K562 (cell line): Measurements from ENCODE around the gene ARHGAP22. TPM values are rescaled to one million over a fixed set of nuclear protein-coding genes. Genes with fewer than 3 reads are reported as not detected.

Experiments used
- CBX3 ChIP-seq, 2 experiments: IDR thresholded peaks; 1 replicate in 1 of 2; 2 replicates in 1 of 2; pipeline ENCODE4 v1.6.1; 2012; ENCODE audit warnings: inconsistent platforms in 2 of 2, low read length in 2 of 2, borderline replicate concordance in 1 of 2, control low read depth in 1 of 2
- CXXC5 ChIP-seq: fragments of 250-450 bp; sonication (Bioruptor Pico); IDR thresholded peaks from 2 replicates; pipeline ENCODE4 v1.8.0; 2022; ENCODE audit warnings: inconsistent platforms, mild to moderate bottlenecking, moderate library complexity
- HINFP ChIP-seq: fragments of 450-650 bp; conservative IDR thresholded peaks from 2 replicates; pipeline ENCODE4 v1.6.1; 2016; ENCODE audit warnings: missing genetic modification characterization, low read depth, mild to moderate bottlenecking, control low read depth, missing compliant biosample characterization
- MYC ChIP-seq, 2 experiments: fragments of 250-450 bp in 1 of 2; sonication (Bioruptor Pico) in 1 of 2; IDR thresholded peaks; 2 replicates each; pipeline versions ENCODE4 v1.5.1 to v1.6.1; 2012 to 2021; ENCODE audit warnings: low read depth in 2 of 2, borderline replicate concordance in 1 of 2, improper control_type of control experiment in 1 of 2, low read length in 1 of 2, mild to moderate bottlenecking in 1 of 2, moderate library complexity in 1 of 2
- NCOA6 ChIP-seq: fragments of 450-650 bp; IDR thresholded peaks from 2 replicates; pipeline ENCODE4 v1.6.1; 2017; ENCODE audit warnings: mild to moderate bottlenecking
- NR0B1 ChIP-seq: fragments of 450-650 bp; IDR thresholded peaks from one replicate; pipeline ENCODE4 v1.6.1; 2018; ENCODE audit warnings: mild to moderate bottlenecking, moderate library complexity; ENCODE audit not compliant: partially characterized antibody
- POU5F1 ChIP-seq: fragments of 150-350 bp; IDR thresholded peaks from 2 replicates; pipeline ENCODE4 v1.6.1; 2014; ENCODE audit warnings: borderline replicate concordance, low read length, low read depth, mild to moderate bottlenecking; ENCODE audit not compliant: partially characterized antibody
- RBM14 ChIP-seq: fragments of 200-400 bp; formaldehyde crosslinking; IDR thresholded peaks from 2 replicates; pipeline ENCODE4 v1.6.1; 2018; ENCODE audit warnings: low read depth, mild to moderate bottlenecking, low read length, moderate library complexity, borderline replicate concordance; ENCODE audit not compliant: insufficient read depth
- SP2 ChIP-seq: IDR thresholded peaks from 2 replicates; pipeline ENCODE4 v1.6.1; 2011; ENCODE audit warnings: mild to moderate bottlenecking, low read depth, low read length, moderate library complexity; ENCODE audit not compliant: poor library complexity, severe bottlenecking; ENCODE audit errors: extremely low read depth
- TBP ChIP-seq: optimal IDR thresholded peaks from 2 replicates; pipeline ENCODE3; 2011; ENCODE audit warnings: low read depth, low read length, improper control_type of control experiment
- ZBTB40 ChIP-seq, 2 experiments: fragments of 450-650 bp in 1 of 2; sonication (generic) in 1 of 2; formaldehyde crosslinking in 1 of 2; IDR thresholded peaks; 2 replicates each; pipeline versions ENCODE4 v1.7.1 to v1.9.0; 2016 to 2022; ENCODE audit warnings: inconsistent platforms in 1 of 2, mild to moderate bottlenecking in 1 of 2, missing genetic modification reagents in 1 of 2
- ZNF3 ChIP-seq: fragments of 250-450 bp; sonication (Bioruptor Pico); IDR thresholded peaks from 2 replicates; pipeline ENCODE4 v1.5.0; 2021; ENCODE audit warnings: mild to moderate bottlenecking, moderate library complexity
- polyA plus RNA-seq, 8 experiments: library from polyadenylated mRNA; depleted of rRNA in 4 of 8; stranded (reverse) in 5 of 8; unstranded in 3 of 8; fragments of >200 nt; fragmentation: Nextera tagmentation in 2 of 8; fragmentation: Illumina TruSeq in 1 of 8; extraction: Ambion mirVana in 2 of 8; extraction: Trizol in 1 of 8; gene quantifications; 2 replicates each; pipeline versions ENCODE4 v1.2.1 to v1.2.3, GENCODE V29; 2011 to 2014; ENCODE audit warnings: inconsistent platforms in 1 of 8, missing spikeins in 1 of 8
- total RNA-seq, 7 experiments: library from RNA; depleted of rRNA in 6 of 7; stranded (reverse); fragments of >200 nt in 6 of 7; fragmentation: Illumina TruSeq in 2 of 7; extraction: Trizol in 2 of 7; gene quantifications; 2 replicates each; pipeline versions ENCODE4 v1.2.1 to v1.2.3, GENCODE V29; 2011 to 2021; ENCODE audit warnings: low replicate concordance in 1 of 7

ARHGAP22 gene
- total and polyA plus RNA-seq, 9 of the 15 experiments (the other 6 are each of a cell fraction or from before 2014, with no cell fraction given): 1.3 to 28.1 (median 12.7) TPM

GRCh38 chr10:48523820-48524758, 80.8 kb downstream of the ARHGAP22 start (continued):
- TF ChIP-seq ZBTB40 (IDR thresholded peaks at IDR 0.05): no peak
- no peak for TF ChIP-seq ZBTB40 (CRISPR knock-in tag; IDR thresholded peaks at IDR 0.05)
- TF ChIP-seq SP2: no peak
- TF ChIP-seq CXXC5 (CRISPR knock-in tag): peak; percentile 58; the same call in 1 of the 2 replicates
- no peak for TF ChIP-seq NR0B1
- no peak for TF ChIP-seq NCOA6
- no peak for TF ChIP-seq CBX3 (IDR thresholded peaks at IDR 0.05; ENCODE audit: borderline replicate concordance in 1 of 2, low read length in 2 of 2)
- TF ChIP-seq ZNF3: no peak
- no peak for TF ChIP-seq POU5F1
- no peak for TF ChIP-seq HINFP (tag)
- peak; percentile 42 for TF ChIP-seq TBP
- TF ChIP-seq RBM14: 0 out of 2 replicates have a peak, but pooled peaks have one; percentile 35
- peak; percentile 46 for TF ChIP-seq MYC (IDR thresholded peaks at IDR 0.05; ENCODE audit: low read depth, low read length)
- no peak for TF ChIP-seq MYC (CRISPR knock-in tag; IDR thresholded peaks at IDR 0.05; ENCODE audit: borderline replicate concordance, low read depth)
